ENCODE results near the gene ASIC4.

ASIC4 gene

DNA sequence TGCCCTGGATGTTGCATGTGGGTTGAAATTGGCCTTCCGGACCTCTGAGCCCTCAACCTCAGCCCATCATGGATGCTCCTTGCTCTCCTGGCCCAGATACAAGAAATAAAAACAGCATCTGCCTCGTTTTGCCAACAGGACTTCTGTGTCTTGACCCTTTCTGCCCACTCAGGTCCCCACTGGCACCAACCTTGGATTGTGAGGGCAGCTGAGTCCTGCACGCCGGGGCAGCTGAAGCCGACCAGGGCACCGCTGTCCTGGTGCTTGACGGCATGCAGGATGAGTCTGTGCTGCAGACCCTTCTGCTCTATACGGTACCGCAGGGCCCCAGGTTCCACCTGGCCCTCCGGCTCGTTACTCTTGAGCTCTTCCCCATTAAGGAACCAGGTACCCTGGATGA lies 52.4 kb downstream of the ASIC4 start:
- no peak overlapping the region for H3K4me2 ChIP-seq (ENCODE audit: insufficient read depth, low read length, poor library complexity, severe bottlenecking)
- no peak overlapping the region for H3K4me3 ChIP-seq (ENCODE audit: low read length in 2 of 2)
- H3K79me1 ChIP-seq (ENCODE audit: low read depth, low read length), result peaks cover 9% of the 10 kb centered on the region
- H3K36me3 ChIP-seq (replicated peaks in 1 of 2; ENCODE audit: control insufficient read depth in 2 of 2, insufficient read depth in 2 of 2, low read length in 2 of 2), result peaks cover 30 to 83% of the 10 kb centered on the region in 2 donors
- H3K9me3 ChIP-seq (replicated peaks in 1 of 2; ENCODE audit: control insufficient read depth in 2 of 2, insufficient read depth in 1 of 2, low read depth in 1 of 2, low read length in 2 of 2), result no peaks in the 10 kb centered on the region
- WGBS, 2 donors (ENCODE audit: extremely low coverage in 2 of 2, insufficient read length in 2 of 2, insufficient replicate concordance in 1 of 2), result no CpG with 5 or more reads among the region's 11 CpGs
- no peak for DNase-seq (ENCODE audit: low spot score)
- H2BK15ac ChIP-seq (ENCODE audit: low read length), result no peak overlapping the region
- peak overlapping the region; percentile 46 for H2BK5ac ChIP-seq (ENCODE audit: low read length)
- H2AFZ ChIP-seq (ENCODE audit: low read length), result no peak overlapping the region
- H2AK5ac ChIP-seq (ENCODE audit: low read depth, low read length), result no peak overlapping the region
- H3K18ac ChIP-seq (ENCODE audit: low read length), result no peak overlapping the region
- no peak overlapping the region for H3K4ac ChIP-seq (ENCODE audit: low read length)
- H3K4me1 ChIP-seq (ENCODE audit: control insufficient read depth in 2 of 2, insufficient read depth in 1 of 2, low read depth in 1 of 2, low read length in 2 of 2), result peaks cover 4% of the 10 kb centered on the region in 2 donors
- peak overlapping the region; percentile 31 for H3K14ac ChIP-seq (ENCODE audit: low read length)
- peak overlapping the region; percentile 69 for H3K23ac ChIP-seq (ENCODE audit: low read depth, low read length, poor library complexity)
- H3K9ac ChIP-seq (ENCODE audit: low read depth, low read length, poor library complexity), result peak overlapping the region; percentile 3
- no peak overlapping the region for H4K8ac ChIP-seq (ENCODE audit: low read depth, low read length)
- no peak overlapping the region for H2BK120ac ChIP-seq (ENCODE audit: low read depth, low read length)
- no peak overlapping the region for H3K27ac ChIP-seq (replicated peaks; ENCODE audit: low read length)
- no peak overlapping the region for H2BK12ac ChIP-seq (ENCODE audit: low read length)
- peaks cover 0 to 2% (median 0%) of the 10 kb centered on the region in 3 experiments for H3K27me3 ChIP-seq (ENCODE audit: control insufficient read depth in 3 of 3, insufficient read depth in 3 of 3, low read depth in 1 of 3, low read length in 3 of 3)
- H4K91ac ChIP-seq (ENCODE audit: low read depth, low read length, poor library complexity), result no peak overlapping the region

DNA sequence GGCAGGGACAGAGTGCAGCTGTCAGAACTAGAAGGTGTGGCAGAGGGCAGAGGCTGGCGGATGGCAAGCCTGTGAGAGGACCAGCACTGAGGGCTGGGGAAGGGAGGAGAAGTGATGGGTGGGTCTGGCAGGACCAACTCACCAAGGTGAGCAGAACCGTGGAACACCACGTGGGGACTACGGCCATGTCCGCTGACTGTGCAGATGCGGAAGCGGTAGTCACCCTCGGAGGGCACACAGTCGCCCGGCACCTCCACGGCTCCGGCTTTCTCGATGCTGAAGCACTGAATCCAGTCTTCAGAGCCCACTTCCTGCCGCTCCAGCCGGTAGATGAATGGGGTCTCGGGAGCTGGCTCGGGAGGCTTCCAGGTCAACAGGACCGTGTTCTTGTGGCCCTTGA lies 52.8 kb downstream of the ASIC4 start:
- Histone ChIP-seq H3K36me3 (replicated peaks in 1 of 2; ENCODE audit: control insufficient read depth in 2 of 2, insufficient read depth in 2 of 2, low read length in 2 of 2) (peaks cover 30 to 78% of the 10 kb centered on the region in 2 donors), H4K8ac (ENCODE audit: low read depth, low read length) (no peak overlapping the region), H3K27me3 (ENCODE audit: control insufficient read depth in 3 of 3, insufficient read depth in 3 of 3, low read depth in 1 of 3, low read length in 3 of 3) (peaks cover 0 to 2% (median 0%) of the 10 kb centered on the region in 3 experiments), H2BK5ac (ENCODE audit: low read length) (peak overlapping the region; percentile 46), H2BK120ac (ENCODE audit: low read depth, low read length) (no peak overlapping the region), H2AFZ (ENCODE audit: low read length) (no peak overlapping the region), H3K9me3 (replicated peaks in 1 of 2; ENCODE audit: control insufficient read depth in 2 of 2, insufficient read depth in 1 of 2, low read depth in 1 of 2, low read length in 2 of 2) (no peaks in the 10 kb centered on the region), H3K79me1 (ENCODE audit: low read depth, low read length) (peaks cover 9% of the 10 kb centered on the region), H3K4me2 (ENCODE audit: insufficient read depth, low read length, poor library complexity, severe bottlenecking) (no peak overlapping the region), H3K4me1 (ENCODE audit: control insufficient read depth in 2 of 2, insufficient read depth in 1 of 2, low read depth in 1 of 2, low read length in 2 of 2) (peaks cover 7 to 9% of the 10 kb centered on the region in 2 donors), H4K91ac (ENCODE audit: low read depth, low read length, poor library complexity) (no peak overlapping the region), H3K4ac (ENCODE audit: low read length) (no peak overlapping the region), H2BK12ac (ENCODE audit: low read length) (no peak overlapping the region), H2BK15ac (ENCODE audit: low read length) (no peak overlapping the region), H2AK5ac (ENCODE audit: low read depth, low read length) (no peak overlapping the region), H3K9ac (ENCODE audit: low read depth, low read length, poor library complexity) (no peak overlapping the region), H3K14ac (ENCODE audit: low read length) (no peak overlapping the region), H3K23ac (ENCODE audit: low read depth, low read length, poor library complexity) (peak overlapping the region; percentile 69), H3K27ac (replicated peaks; ENCODE audit: low read length) (no peak overlapping the region), H3K4me3 (ENCODE audit: low read length in 2 of 2) (no peak overlapping the region), H3K18ac (ENCODE audit: low read length) (peak overlapping the region; percentile 4)
- no peak for DNase-seq (ENCODE audit: low spot score)
- no CpG with 5 or more reads among the region's 18 CpGs for WGBS, 2 donors (ENCODE audit: extremely low coverage in 2 of 2, insufficient read length in 2 of 2, insufficient replicate concordance in 1 of 2)

DNA sequence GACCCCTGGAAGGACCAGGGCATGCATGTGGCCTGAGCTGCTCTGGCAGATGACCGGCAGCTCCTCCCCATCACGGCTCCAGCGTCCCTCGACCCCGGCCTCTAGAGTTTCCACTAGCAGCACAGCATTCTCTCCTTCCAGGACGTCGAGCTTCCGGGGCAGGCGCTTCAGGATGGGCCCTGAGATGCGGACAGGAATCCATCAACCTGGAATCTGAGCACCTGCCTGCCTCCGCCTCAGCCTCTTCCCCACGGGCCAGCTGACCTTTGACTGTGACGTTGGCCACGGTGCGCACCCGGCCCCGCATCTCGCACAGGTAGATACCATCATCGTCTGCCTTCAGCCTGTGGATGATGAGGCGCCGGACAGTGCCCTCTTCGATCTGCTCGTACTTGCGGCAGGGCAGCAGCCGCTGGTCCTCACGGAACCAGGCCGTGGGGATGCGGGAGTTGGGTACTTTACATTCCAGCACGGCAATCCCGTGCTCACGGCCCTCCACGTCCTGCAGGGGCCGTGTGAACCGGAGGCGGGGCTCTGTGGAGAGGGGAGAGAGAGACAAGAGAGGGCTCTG lies 53.6 kb downstream of the ASIC4 start:
- Histone ChIP-seq H2BK15ac (ENCODE audit: low read length) (no peak overlapping the region), H4K8ac (ENCODE audit: low read depth, low read length) (no peak overlapping the region), H3K4me2 (ENCODE audit: insufficient read depth, low read length, poor library complexity, severe bottlenecking) (no peak overlapping the region), H3K4me1 (ENCODE audit: control insufficient read depth in 2 of 2, insufficient read depth in 1 of 2, low read depth in 1 of 2, low read length in 2 of 2) (peaks cover 9 to 11% of the 10 kb centered on the region in 2 donors), H4K91ac (ENCODE audit: low read depth, low read length, poor library complexity) (no peak overlapping the region), H3K14ac (ENCODE audit: low read length) (no peak overlapping the region), H3K18ac (ENCODE audit: low read length) (no peak overlapping the region), H3K9ac (ENCODE audit: low read depth, low read length, poor library complexity) (no peak overlapping the region), H3K9me3 (replicated peaks in 1 of 2; ENCODE audit: control insufficient read depth in 2 of 2, insufficient read depth in 1 of 2, low read depth in 1 of 2, low read length in 2 of 2) (no peaks in the 10 kb centered on the region), H3K79me1 (ENCODE audit: low read depth, low read length) (peaks cover 9% of the 10 kb centered on the region), H2BK12ac (ENCODE audit: low read length) (no peak overlapping the region), H3K27ac (replicated peaks; ENCODE audit: low read length) (no peak overlapping the region), H2AK5ac (ENCODE audit: low read depth, low read length) (no peak overlapping the region), H3K23ac (ENCODE audit: low read depth, low read length, poor library complexity) (peak overlapping the region; percentile 21), H2BK120ac (ENCODE audit: low read depth, low read length) (no peak overlapping the region), H3K36me3 (replicated peaks in 1 of 2; ENCODE audit: control insufficient read depth in 2 of 2, insufficient read depth in 2 of 2, low read length in 2 of 2) (peaks cover 25 to 71% of the 10 kb centered on the region in 2 donors), H3K4me3 (ENCODE audit: low read length in 2 of 2) (no peak overlapping the region), H3K4ac (ENCODE audit: low read length) (no peak overlapping the region), H2AFZ (ENCODE audit: low read length) (no peak overlapping the region), H2BK5ac (ENCODE audit: low read length) (no peak overlapping the region), H3K27me3 (ENCODE audit: control insufficient read depth in 3 of 3, insufficient read depth in 3 of 3, low read depth in 1 of 3, low read length in 3 of 3) (peaks cover 0 to 2% (median 0%) of the 10 kb centered on the region in 3 experiments)
- no CpG with 5 or more reads among the region's 35 CpGs for WGBS, 2 donors (ENCODE audit: extremely low coverage in 2 of 2, insufficient read length in 2 of 2, insufficient replicate concordance in 1 of 2)
- DNase-seq (ENCODE audit: low spot score), result no peak

DNA sequence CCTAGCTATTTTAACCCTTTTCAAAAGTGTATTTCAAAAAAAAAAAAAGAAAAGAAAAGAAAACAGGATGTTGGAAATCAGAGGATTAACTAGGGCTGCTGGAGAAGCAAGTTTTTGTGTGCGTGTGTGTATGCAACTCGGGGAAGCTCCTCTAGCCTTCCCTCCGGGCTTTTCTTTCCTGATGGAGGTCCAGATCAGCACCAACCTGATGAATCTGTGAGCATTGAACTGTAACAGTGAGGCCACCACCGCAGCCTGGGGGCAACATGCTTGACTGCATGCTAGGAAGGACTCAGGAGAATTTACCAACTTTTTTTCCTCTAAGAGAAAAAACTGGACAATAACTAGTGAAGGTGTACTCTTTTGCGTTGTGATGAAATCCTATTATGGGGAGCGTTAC lies 54.8 kb downstream of the ASIC4 start:
- DNase-seq (ENCODE audit: low spot score), result no peak
- no peak overlapping the region for H2BK15ac ChIP-seq (ENCODE audit: low read length)
- peaks cover 9 to 11% of the 10 kb centered on the region in 2 donors for H3K4me1 ChIP-seq (ENCODE audit: control insufficient read depth in 2 of 2, insufficient read depth in 1 of 2, low read depth in 1 of 2, low read length in 2 of 2)
- H3K14ac ChIP-seq (ENCODE audit: low read length), result no peak overlapping the region
- H3K36me3 ChIP-seq (replicated peaks in 1 of 2; ENCODE audit: control insufficient read depth in 2 of 2, insufficient read depth in 2 of 2, low read length in 2 of 2), result peaks cover 21 to 60% of the 10 kb centered on the region in 2 donors
- H4K8ac ChIP-seq (ENCODE audit: low read depth, low read length), result no peak overlapping the region
- no peak overlapping the region for H2BK12ac ChIP-seq (ENCODE audit: low read length)
- H2BK5ac ChIP-seq (ENCODE audit: low read length), result no peak overlapping the region
- no peak overlapping the region for H3K4ac ChIP-seq (ENCODE audit: low read length)
- H3K18ac ChIP-seq (ENCODE audit: low read length), result no peak overlapping the region
- H2AK5ac ChIP-seq (ENCODE audit: low read depth, low read length), result no peak overlapping the region
- no peak overlapping the region for H3K9ac ChIP-seq (ENCODE audit: low read depth, low read length, poor library complexity)
- H3K27ac ChIP-seq (replicated peaks; ENCODE audit: low read length), result no peak overlapping the region
- H3K27me3 ChIP-seq (ENCODE audit: control insufficient read depth in 3 of 3, insufficient read depth in 3 of 3, low read depth in 1 of 3, low read length in 3 of 3), result peaks cover 0 to 2% (median 0%) of the 10 kb centered on the region in 3 experiments
- H2BK120ac ChIP-seq (ENCODE audit: low read depth, low read length), result no peak overlapping the region
- no peaks in the 10 kb centered on the region for H3K9me3 ChIP-seq (replicated peaks in 1 of 2; ENCODE audit: control insufficient read depth in 2 of 2, insufficient read depth in 1 of 2, low read depth in 1 of 2, low read length in 2 of 2)
- no CpG with 5 or more reads among the region's 6 CpGs for WGBS, 2 donors (ENCODE audit: extremely low coverage in 2 of 2, insufficient read length in 2 of 2, insufficient replicate concordance in 1 of 2)
- peaks cover 9% of the 10 kb centered on the region for H3K79me1 ChIP-seq (ENCODE audit: low read depth, low read length)
- H3K4me3 ChIP-seq (ENCODE audit: low read length in 2 of 2), result no peak overlapping the region
- H3K4me2 ChIP-seq (ENCODE audit: insufficient read depth, low read length, poor library complexity, severe bottlenecking), result no peak overlapping the region
- no peak overlapping the region for H4K91ac ChIP-seq (ENCODE audit: low read depth, low read length, poor library complexity)
- H3K23ac ChIP-seq (ENCODE audit: low read depth, low read length, poor library complexity), result no peak overlapping the region
- H2AFZ ChIP-seq (ENCODE audit: low read length), result no peak overlapping the region
